Bone marrow (tissue), 2 donors: ENCODE measurements around the gene NHLRC2.
A peak's percentile ranks its signal among the peaks of the same experiment; 100 is the strongest.

ENCODE experiments used
- DNase-seq, 2 donors: peaks; one replicate each; lab custom pipeline; 2025; lab: John Stamatoyannopoulos, UW

The NHLRC2 gene

GRCh38 chr10:113865901-113866300 is 11.4 kb downstream of the NHLRC2 start:
- no peak for DNase-seq

GRCh38 chr10:113866551-113867394 is 12.3 kb downstream of the NHLRC2 start:
- no peak for DNase-seq

- DNase-seq, result no peak
Observed at GRCh38 chr10:113867904-113868303, 13.4 kb downstream of the NHLRC2 start.

GRCh38 chr10:113869789-113870188 is 15.3 kb downstream of the NHLRC2 start:
- no peak for DNase-seq

GRCh38 chr10:113872139-113873030 is 17.9 kb downstream of the NHLRC2 start:
- DNase-seq, result peak in 1 of 2 donors; percentile 11

GRCh38 chr10:113875212-113875611 is 20.8 kb downstream of the NHLRC2 start:
- DNase-seq, result no peak

GRCh38 chr10:113876461-113876860 is 22.0 kb downstream of the NHLRC2 start:
- no peak for DNase-seq

GRCh38 chr10:113879691-113880090 is 25.2 kb downstream of the NHLRC2 start:
- peak in 1 of 2 donors; percentile 28 for DNase-seq

- DNase-seq, result no peak
Observed at GRCh38 chr10:113880236-113880635, 25.8 kb downstream of the NHLRC2 start.

GRCh38 chr10:113882240-113882639 is 27.8 kb downstream of the NHLRC2 start:
- peak in 1 of 2 donors; percentile 76 for DNase-seq

GRCh38 chr10:113889911-113890310 is 35.5 kb downstream of the NHLRC2 start:
- DNase-seq, result no peak

- DNase-seq, result no peak
Observed at GRCh38 chr10:113890769-113891168, 36.3 kb downstream of the NHLRC2 start.

- DNase-seq, result no peak
Observed at GRCh38 chr10:113891476-113891875, 37.0 kb downstream of the NHLRC2 start.

- DNase-seq, result no peak
Observed at GRCh38 chr10:113893570-113893969, 39.1 kb downstream of the NHLRC2 start.

- no peak for DNase-seq
Observed at GRCh38 chr10:113894581-113894980, 40.1 kb downstream of the NHLRC2 start.

GRCh38 chr10:113895018-113895417 is 40.6 kb downstream of the NHLRC2 start:
- DNase-seq, result no peak

- DNase-seq, result no peak
Observed at GRCh38 chr10:113897693-113898618, 43.5 kb downstream of the NHLRC2 start.

- DNase-seq, result no peak
Observed at GRCh38 chr10:113899952-113900598, 45.6 kb downstream of the NHLRC2 start.

- no peak for DNase-seq
Observed at GRCh38 chr10:113905756-113906155, 51.3 kb downstream of the NHLRC2 start.

GRCh38 chr10:113907166-113907565 is 52.7 kb downstream of the NHLRC2 start:
- no peak for DNase-seq

- no peak for DNase-seq
Observed at GRCh38 chr10:113908236-113908635, 53.8 kb downstream of the NHLRC2 start.
